GM21717 (cell line): ENCODE measurements around the gene ANKRD34B.
"Not testable (repeated sequence)": the region's sequence is repeated elsewhere in the genome, so short reads cannot be mapped to it uniquely, and the experiment has no call there.

Source experiments
- ATAC-seq: cut with Tn5 transposase; IDR thresholded peaks from one replicate; pipeline ENCODE4 v1.9.1; 2021; ENCODE audit warnings: mild to moderate bottlenecking, moderate library complexity; ENCODE audit not compliant: unreplicated experiment

Gene ANKRD34B

DNA sequence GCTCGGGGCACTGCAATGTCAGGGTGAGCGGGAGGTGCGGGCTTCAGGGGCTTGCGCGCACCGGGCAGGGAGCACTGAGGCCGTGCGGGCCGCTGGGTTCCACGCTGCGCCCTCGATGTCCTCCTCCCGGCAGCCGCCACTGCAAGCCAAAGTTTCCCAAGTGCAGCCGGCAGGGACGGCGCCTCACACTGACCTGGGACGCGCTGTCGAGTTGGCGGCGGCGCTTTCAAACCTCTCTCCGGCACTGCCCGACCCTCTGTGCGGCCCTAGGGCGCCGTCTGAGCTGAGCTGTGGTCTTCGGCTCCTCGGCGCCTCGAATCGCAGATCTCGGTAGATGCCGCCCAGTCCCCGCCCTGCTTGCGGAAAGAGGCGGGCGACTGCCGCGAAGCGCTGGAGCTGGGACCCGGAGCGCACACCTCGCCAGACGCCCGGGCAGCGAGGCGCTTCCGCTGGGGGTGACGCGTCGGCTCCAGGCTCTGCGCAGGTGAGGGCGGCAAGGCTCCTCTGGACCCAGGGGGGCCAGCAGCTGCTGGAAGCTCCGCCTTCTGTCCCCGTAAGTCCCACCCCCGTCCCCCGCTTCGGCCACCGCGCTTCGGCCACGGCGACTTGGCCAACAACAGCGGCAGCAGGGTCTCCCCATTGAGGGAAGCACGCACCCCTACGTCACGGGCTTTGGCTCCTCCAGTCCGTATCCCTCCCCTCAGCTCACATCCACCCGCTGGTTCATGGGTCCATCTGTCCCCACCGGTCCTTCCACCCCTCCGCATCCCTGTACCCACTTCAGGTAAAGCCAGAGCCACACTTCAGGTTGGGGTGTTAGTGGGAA lies at the start of gene ANKRD34B:
Gene ANKRD34B (minus strand): TSS at position 320 of the 826 bp plus-strand sequence. CDS start 10,261 bp downstream, outside the sequence.
- ATAC-seq: no peak

DNA sequence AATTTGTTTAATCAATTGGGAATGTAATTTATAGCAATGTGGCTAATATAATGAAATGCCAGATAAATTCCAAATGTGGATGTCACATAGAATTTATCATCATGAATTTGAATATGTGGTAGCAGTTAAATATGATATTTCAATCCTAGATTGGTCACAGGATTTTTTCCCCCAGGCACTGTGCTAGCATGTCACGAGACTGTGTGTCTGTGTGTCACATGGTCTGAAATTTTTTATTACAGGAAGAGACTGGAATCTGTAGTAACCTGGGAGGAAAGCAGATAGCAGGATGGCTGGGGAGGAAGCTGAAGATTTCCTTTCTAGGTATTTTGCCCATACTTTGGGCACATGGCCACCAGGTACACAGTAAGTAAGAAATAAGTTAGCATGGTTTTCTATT lies 49.0 kb upstream of the ANKRD34B start:
- ATAC-seq: no peak

DNA sequence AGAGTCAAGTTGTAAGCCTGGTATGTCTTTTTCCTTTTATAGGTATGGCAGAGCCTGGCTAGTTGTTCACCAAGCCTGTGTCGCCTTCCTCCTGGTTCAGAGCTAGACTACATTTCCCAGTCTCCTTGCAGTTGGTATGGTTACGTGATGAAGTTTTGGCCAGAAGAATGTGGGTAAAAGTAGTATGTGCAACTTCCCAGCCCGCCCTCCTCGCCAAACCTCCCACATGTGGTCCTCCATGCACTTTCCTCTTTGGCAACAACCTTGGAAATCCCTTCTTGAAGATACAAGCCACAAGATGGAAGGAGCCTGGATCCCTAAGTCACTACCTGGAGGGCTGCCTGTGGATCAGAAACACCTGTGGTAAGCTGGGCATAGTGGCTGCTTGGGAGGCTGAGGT lies 48.4 kb upstream of the ANKRD34B start:
- ATAC-seq: no peak

DNA sequence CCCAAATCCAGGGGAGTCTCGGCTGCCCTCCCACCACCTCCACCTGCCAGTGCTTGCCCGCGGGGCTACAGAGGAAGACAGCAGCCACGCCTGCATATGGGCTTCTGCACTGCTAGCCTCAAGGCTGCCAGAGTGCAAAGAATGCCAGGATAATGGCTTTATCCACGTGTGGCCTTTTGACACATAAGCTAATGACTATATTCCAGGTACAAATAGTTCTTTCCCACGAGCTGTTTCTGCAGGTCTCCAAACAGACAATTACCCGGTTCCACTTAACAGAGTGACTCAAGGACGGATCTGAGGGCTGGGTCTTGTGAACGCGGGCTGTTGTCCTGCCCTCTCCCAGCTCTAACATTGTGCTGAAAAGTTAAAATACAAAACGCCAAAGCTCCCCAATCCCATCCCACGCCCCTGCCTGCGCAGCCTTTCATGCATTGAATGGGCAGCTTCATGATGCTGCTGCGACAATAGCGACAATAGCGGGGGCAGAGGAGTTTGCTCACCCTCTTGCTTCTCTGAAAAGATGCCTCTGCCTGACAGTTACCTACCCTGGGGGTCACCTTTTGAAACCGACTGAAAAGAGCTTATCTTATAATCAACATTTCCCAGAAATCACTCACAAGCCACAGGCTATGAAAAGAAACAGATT lies 45.3 kb upstream of the ANKRD34B start:
- no peak for ATAC-seq

DNA sequence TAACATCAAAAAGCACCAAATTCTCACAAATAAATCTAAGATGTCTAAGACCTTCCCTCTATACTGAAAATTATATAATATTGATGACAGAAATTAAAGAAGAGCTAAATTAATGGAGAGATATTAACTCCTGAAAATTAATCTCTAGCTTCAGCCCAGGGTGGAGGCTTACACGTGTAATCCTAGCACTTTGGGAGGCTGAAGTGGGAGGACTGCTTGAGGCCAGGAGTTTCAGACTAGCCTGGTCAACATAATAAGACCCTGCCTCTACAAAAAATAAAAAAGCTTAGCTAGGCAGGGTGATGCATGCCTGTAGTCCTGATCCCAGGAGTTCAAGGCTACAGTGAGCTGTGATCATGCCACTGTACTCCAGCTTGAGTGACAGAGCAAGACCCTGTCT lies 39.6 kb upstream of the ANKRD34B start:
- no peak for ATAC-seq

GRCh38 chr5:80608731-80609130 lies 38.7 kb upstream of the ANKRD34B start:
- no peak for ATAC-seq

DNA sequence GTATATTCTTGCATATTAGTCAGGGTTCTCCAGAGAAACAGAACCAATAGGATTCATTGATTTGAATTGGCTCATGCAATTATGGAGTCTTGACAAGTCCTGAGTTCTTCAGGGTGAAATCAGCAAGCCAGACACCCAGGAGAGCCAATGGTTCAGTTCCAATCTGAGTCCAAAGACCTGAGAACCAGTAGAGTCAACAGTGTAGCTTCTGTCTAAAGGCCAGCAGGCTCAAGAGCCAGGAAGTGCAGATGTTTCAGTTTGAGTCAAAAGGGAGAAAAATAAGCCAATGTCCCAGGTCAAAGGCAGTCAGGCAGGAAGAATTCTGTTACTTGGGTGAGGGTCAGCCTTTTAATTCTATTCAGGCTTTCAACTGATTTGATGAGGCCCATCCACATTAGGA lies 37.8 kb upstream of the ANKRD34B start:
- ATAC-seq: no peak

DNA sequence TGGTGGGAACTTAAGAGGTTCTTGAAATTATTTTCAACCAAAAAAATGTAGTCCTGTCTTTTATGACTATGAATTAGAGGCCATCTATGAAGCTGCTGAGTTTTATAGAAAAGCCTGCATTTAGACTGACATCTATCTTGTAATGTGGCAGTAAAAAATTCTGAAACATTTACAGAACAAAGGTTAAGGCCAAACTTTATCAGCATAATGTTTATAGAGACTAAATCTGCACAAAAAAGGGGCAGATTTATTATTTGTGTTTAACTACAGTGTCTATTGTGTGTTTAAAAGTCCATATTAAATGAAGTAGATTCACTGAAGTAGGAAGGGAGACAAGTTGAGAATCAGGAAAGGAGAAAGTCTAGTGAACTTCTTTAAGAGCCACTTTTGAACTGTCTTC lies 37.3 kb upstream of the ANKRD34B start:
- ATAC-seq: no peak

DNA sequence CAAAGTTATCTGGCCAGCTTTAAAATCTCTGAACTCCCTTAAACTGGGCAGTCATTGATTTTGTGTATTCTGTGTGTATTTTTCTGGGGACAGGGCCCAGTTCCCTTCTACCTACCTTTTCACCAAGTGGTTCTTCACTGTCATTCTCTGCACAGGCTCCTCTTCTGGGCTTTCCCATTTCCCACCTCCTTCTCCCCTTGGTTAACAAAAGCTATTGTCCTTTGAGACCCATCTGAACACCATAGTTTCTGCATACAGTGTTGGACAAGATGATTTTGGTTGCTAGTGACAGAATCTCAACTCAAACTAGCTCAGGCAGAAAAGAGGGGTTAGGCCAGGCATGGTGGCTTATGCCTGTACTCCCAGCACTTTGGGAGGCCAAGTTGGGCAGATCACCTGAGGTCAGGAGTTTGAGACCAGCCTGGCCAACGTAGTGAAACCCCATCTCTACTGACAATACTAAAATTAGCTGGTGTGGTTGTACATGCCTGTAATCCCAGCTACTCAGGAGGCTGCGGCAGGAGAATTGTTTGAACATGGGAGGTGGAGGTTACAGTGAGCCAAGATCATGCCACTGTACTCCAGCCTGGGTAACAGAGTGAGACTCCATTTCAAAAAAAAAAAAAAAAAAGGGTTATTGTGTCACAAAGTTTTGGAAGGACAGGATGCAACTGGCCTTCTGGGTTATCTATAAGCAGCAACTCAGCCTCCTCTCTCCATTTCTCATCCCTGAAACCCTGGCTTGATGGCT lies 31.0 kb upstream of the ANKRD34B start:
- no peak for ATAC-seq

DNA sequence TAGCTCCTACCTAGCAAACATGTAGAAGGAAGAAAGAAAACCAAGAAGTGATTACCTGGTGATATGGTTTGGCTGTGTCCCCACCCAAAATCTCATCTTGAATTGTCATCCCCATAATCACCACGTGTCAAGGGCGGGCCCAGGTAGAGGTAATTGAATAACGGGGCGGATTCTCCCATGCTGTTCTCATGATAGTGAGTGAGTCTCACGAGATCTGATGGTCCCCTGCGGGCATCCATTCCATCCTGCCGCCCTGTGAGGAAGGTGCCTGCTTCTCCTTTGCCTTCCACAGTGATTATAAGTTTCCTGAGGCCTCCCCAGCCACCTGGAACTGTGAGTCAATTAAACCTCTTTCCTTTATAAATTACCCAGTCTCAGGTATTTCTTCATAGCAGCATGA lies 27.4 kb upstream of the ANKRD34B start:
- no peak for ATAC-seq

DNA sequence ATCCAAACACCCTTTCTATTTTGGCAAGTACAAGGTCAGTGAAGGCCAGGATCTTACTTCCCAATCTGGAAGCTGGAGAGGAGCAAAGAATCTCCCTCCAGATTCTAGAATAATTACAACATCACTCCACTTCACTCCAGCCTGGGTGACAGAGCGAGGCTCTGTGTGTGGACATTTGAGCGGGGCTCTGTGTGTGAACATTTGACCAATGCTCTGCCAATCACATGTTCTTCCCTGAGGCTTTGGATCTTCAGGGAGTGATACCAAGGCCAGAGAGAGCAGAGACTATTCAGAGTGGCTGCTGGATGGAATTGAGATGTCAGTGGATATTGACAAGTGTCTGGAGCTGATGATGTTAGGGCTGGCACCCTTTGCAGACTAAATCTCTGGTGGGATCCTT lies 24.7 kb upstream of the ANKRD34B start:
- no peak for ATAC-seq

DNA sequence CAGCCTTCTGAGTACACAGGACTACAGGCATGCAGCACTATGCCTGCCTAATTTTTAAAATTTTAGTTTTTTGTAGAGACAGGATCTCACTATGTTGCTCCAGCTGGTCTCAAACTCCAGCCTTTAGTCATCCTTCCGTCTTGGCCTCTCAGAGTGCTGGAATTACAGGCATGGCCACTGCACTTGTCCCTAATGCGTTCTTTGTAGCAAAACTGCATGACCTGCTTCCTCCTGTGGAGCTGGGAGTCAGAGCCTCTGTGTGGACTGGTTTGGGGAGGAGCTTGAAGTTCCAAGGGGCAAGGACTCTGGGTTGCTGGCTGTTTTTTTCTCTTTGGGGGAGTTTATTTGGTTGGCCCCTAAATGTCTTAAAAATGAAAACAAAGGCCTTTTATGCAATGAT lies 22.7 kb upstream of the ANKRD34B start:
- no peak for ATAC-seq

- ATAC-seq: no peak
Observed at GRCh38 chr5:80592105-80592504, 22.0 kb upstream of the ANKRD34B start.

DNA sequence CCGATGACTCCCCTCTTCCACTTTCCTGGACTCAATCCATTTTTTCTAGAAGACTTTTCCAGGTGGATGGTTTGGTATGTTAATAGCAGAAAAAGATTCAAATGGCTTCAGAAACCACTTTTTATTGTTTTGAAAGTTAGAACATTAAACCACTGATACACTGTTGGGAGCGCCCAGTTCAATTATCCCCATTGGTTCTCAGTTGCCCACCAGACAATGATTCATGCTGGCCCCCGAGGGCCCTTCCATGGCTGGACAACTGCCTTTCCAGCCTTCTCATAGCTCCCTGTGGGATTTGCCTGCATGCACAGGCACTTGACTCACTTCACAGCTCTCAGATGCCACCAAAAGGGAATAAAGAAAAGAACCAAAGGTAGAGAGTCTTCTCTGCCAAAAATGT lies 21.3 kb upstream of the ANKRD34B start:
- ATAC-seq: no peak

- no peak for ATAC-seq
Observed at GRCh38 chr5:80590766-80591165, 20.7 kb upstream of the ANKRD34B start.

DNA sequence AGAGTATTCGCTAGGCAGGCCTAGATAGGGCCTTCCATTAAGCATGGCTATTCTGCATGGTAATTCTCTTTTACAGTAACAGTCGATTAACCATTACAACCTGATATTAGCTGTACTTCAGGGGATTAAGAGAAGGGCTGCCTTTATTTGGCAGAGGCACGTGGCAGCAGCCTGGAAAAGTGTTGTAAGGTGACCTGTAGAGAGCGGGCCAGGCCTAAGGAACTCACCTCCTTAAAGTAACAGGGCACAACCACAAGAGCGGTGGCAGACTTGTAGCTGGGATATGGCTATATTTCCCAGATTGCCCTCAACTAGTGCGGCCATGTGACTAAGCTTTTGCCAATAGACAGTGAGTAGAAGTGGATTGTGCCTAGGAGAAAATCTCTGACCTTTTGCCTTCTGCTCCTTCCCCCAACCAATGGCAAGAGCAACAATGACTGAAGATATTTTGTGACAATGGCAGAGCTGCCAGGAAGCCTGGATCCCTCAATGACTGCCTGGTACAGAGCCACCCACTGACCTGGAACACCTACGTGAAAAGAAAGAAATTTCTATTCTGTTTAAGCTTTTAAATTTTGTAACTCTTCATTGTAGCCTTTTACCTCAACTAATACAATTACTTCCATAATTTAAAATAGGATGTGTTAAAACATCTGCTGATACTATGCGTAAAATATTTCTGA lies 18.9 kb upstream of the ANKRD34B start:
- ATAC-seq: no peak

- no peak for ATAC-seq
Observed at GRCh38 chr5:80584770-80585169, 14.7 kb upstream of the ANKRD34B start.

DNA sequence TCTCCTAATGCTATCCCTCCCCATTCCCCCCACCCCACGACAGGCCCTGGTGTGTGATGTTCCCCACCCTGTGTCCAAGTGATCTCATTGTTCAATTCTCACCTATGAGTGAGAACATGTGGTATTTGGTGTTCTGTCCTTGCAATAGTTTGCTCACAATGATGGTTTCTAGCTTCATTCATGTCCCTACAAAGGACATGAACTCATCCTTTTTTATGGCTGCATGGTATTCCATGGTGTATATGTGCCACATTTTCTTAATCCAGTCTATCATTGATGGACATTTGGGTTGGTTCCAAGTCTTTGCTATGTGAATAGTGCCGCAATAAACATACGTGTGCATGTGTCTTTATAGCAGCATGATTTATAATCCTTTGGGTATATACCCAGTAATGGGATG lies 10.2 kb upstream of the ANKRD34B start:
- ATAC-seq: not testable (repeated sequence)

DNA sequence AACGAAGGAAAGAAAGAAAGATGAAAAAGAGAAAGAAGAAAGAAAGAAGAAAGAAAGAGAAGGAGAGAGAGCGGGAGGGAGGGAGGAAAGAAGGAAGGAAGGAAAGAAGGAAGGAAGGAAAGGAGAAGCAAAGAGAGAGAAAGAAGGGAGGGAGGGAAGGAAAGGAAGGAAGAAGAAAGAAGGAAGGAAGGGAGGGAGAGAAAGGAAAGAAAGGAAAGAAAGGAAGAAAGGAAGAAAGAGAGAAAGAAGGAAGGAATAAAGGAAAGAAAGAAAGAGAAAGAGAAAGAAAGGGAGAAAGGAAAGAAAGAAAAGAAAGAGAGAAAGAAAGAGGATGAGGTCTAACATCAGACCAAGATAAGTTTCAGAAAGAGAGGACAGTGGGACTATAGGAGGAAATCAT lies 9.0 kb upstream of the ANKRD34B start:
- no peak for ATAC-seq

GRCh38 chr5:80577707-80578106 lies 7.6 kb upstream of the ANKRD34B start:
- no peak for ATAC-seq

- ATAC-seq: no peak
Observed at GRCh38 chr5:80576383-80576782, 6.3 kb upstream of the ANKRD34B start.
